Activated T-helper 17 cell treated with anti-CD3 and anti-CD28 coated beads, Interleukin-2, amount 50 U/mL, for 72 hours (primary cell): Measurements from ENCODE around the gene PROZ. TPM values are rescaled to one million over a fixed set of nuclear protein-coding genes. Genes with fewer than 3 reads are reported as not detected.

Experiments used
- ATAC-seq: fragments of 150-1000 bp; cut with Tn5 transposase; replicated peaks from 2 replicates; pipeline ENCODE4 v1.10.0; 2021; ENCODE audit warnings: mild to moderate bottlenecking, moderate library complexity
- H3K27ac Mint-ChIP-seq: one replicate; pipeline ENCODE4 v1.8.0; 2022; ENCODE audit warnings: mixed read lengths
- H3K27me3 Mint-ChIP-seq: one replicate; pipeline ENCODE4 v1.8.0; 2022; ENCODE audit warnings: mixed read lengths
- H3K36me3 Mint-ChIP-seq: one replicate; pipeline ENCODE4 v1.8.0; 2022; ENCODE audit warnings: low read depth, mild to moderate bottlenecking, mixed read lengths
- H3K4me1 Mint-ChIP-seq: one replicate; pipeline ENCODE4 v1.8.0; 2022; ENCODE audit warnings: mixed read lengths
- H3K4me3 Mint-ChIP-seq: one replicate; pipeline ENCODE4 v1.8.0; 2022; ENCODE audit warnings: mild to moderate bottlenecking, mixed read lengths
- H3K9me3 Mint-ChIP-seq: one replicate; pipeline ENCODE4 v1.8.0; 2022; ENCODE audit warnings: mixed read lengths
- total RNA-seq, 2 donors: library from RNA; stranded (reverse); gene quantifications; one replicate each; pipeline ENCODE4 v1.2.3, GENCODE V29; 2022

The PROZ gene
- total RNA-seq, 2 donors from 2014 or later, result 0.39 to 4.3 TPM

DNA sequence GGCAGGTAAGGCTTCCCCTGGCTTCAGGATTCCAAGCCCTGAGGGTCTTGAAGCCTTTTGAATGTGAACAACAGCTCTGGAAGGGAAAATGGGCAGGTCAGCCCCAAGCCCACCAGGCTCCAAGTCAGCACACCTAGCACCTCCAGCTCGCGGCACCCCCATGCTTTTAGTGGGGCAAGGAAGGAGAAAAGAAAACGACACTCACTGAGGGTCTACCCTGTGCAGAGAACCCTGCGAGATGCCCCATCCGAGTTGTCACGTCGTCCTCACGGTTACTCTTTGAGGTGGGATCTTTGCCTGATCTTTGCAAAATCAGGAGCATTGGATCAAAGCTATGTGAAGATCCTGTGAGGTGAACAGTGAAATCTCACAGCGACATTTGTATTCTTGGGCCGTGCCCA lies 41.6 kb upstream of the PROZ start:
- Mint-ChIP-seq H3K4me1 (no peaks in the 10 kb centered on the region), H3K9me3 (no peaks in the 10 kb centered on the region), H3K36me3 (no peaks in the 10 kb centered on the region), H3K27me3 (peaks cover 3% of the 10 kb centered on the region), H3K27ac (no peak overlapping the region), H3K4me3 (no peak overlapping the region)
- no peak for ATAC-seq

DNA sequence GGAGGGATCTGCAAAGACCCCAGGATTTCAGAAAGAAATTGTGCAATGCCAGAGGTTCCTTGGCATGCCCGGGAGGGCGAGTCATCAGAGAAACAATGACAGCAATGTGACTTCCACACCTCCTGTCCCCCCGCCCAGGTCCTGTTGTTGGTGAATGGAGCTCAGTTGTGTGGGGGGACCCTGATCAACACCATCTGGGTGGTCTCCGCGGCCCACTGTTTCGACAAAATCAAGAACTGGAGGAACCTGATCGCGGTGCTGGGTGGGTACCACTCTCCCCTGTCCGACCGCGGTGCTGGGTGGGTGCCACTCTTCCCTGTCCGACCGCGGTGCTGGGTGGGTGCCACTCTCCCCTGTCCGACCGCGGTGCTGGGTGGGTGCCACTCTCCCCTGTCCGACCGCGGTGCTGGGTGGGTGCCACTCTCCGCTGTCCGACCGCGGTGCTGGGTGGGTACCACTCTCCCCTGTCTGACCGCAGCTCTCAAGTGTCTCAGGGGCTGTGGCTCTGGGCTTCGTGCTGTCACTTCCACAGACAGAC lies 41.0 kb upstream of the PROZ start:
- H3K27ac Mint-ChIP-seq, result no peak overlapping the region
- no peaks in the 10 kb centered on the region for H3K36me3 Mint-ChIP-seq
- ATAC-seq, result no peak
- H3K4me3 Mint-ChIP-seq, result no peak overlapping the region
- no peaks in the 10 kb centered on the region for H3K4me1 Mint-ChIP-seq
- no peaks in the 10 kb centered on the region for H3K9me3 Mint-ChIP-seq
- H3K27me3 Mint-ChIP-seq, result peaks cover 3% of the 10 kb centered on the region

DNA sequence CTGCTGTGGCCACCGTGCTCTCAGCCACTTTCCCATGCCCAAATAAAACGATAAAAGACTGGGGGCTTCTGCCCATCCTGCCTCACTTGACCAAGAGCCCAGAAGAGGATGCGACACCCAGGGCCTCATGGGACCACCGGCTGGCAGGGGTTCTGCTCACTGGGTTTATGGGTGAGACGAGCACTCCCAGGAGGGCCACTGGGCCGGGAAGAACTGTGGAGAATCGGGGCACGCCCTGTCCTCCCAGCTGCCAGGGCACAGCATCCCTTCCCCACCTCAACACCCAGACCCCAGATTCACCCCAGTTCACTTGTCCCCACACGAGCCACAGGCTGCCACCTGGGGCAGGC lies 40.6 kb upstream of the PROZ start:
- H3K4me1 Mint-ChIP-seq, result no peaks in the 10 kb centered on the region
- peaks cover 4% of the 10 kb centered on the region for H3K27me3 Mint-ChIP-seq
- H3K27ac Mint-ChIP-seq, result no peak overlapping the region
- H3K36me3 Mint-ChIP-seq, result no peaks in the 10 kb centered on the region
- no peaks in the 10 kb centered on the region for H3K9me3 Mint-ChIP-seq
- no peak for ATAC-seq
- H3K4me3 Mint-ChIP-seq, result no peak overlapping the region

DNA sequence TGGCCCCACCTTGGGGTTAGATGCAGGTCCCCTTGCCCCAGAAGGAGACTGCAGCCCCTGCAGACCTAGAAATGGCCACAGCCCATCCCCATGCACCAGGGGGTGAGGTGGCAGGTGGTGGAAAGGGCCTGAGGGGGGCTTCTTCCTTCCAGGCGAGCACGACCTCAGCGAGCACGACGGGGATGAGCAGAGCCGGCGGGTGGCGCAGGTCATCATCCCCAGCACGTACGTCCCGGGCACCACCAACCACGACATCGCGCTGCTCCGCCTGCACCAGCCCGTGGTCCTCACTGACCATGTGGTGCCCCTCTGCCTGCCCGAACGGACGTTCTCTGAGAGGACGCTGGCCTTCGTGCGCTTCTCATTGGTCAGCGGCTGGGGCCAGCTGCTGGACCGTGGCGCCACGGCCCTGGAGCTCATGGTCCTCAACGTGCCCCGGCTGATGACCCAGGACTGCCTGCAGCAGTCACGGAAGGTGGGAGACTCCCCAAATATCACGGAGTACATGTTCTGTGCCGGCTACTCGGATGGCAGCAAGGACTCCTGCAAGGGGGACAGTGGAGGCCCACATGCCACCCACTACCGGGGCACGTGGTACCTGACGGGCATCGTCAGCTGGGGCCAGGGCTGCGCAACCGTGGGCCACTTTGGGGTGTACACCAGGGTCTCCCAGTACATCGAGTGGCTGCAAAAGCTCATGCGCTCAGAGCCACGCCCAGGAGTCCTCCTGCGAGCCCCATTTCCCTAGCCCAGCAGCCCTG lies 40.0 kb upstream of the PROZ start:
- H3K4me3 Mint-ChIP-seq, result no peak overlapping the region
- H3K9me3 Mint-ChIP-seq, result no peaks in the 10 kb centered on the region
- ATAC-seq, result no peak
- H3K27me3 Mint-ChIP-seq, result peaks cover 7% of the 10 kb centered on the region
- H3K36me3 Mint-ChIP-seq, result no peaks in the 10 kb centered on the region
- no peak overlapping the region for H3K27ac Mint-ChIP-seq
- H3K4me1 Mint-ChIP-seq, result no peaks in the 10 kb centered on the region

DNA sequence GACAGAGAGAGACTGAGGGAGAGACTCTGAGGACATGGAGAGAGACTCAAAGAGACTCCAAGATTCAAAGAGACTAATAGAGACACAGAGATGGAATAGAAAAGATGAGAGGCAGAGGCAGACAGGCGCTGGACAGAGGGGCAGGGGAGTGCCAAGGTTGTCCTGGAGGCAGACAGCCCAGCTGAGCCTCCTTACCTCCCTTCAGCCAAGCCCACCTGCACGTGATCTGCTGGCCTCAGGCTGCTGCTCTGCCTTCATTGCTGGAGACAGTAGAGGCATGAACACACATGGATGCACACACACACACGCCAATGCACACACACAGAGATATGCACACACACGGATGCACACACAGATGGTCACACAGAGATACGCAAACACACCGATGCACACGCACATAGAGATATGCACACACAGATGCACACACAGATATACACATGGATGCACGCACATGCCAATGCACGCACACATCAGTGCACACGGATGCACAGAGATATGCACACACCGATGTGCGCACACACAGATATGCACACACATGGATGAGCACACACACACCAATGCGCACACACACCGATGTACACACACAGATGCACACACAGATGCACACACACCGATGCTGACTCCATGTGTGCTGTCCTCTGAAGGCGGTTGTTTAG lies 39.2 kb upstream of the PROZ start:
- H3K4me1 Mint-ChIP-seq, result no peaks in the 10 kb centered on the region
- no peak overlapping the region for H3K27ac Mint-ChIP-seq
- no peak overlapping the region for H3K4me3 Mint-ChIP-seq
- H3K9me3 Mint-ChIP-seq, result no peaks in the 10 kb centered on the region
- H3K36me3 Mint-ChIP-seq, result no peaks in the 10 kb centered on the region
- no peak for ATAC-seq
- peaks cover 7% of the 10 kb centered on the region for H3K27me3 Mint-ChIP-seq

DNA sequence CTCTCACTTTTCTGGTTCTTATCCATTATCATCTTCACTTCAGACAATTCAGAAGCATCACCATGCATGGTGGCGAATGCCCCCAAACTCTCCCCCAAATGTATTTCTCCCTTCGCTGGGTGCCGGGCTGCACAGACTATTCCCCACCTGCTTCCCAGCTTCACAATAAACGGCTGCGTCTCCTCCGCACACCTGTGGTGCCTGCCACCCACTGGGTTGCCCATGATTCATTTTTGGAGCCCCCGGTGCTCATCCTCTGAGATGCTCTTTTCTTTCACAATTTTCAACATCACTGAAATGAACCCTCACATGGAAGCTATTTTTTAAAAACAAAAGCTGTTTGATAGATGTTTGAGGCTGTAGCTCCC lies 38.6 kb upstream of the PROZ start:
- ATAC-seq, result no peak
- Mint-ChIP-seq H3K27ac (no peak overlapping the region), H3K36me3 (no peaks in the 10 kb centered on the region), H3K4me3 (no peak overlapping the region), H3K4me1 (no peaks in the 10 kb centered on the region), H3K9me3 (no peaks in the 10 kb centered on the region), H3K27me3 (peaks cover 7% of the 10 kb centered on the region)

DNA sequence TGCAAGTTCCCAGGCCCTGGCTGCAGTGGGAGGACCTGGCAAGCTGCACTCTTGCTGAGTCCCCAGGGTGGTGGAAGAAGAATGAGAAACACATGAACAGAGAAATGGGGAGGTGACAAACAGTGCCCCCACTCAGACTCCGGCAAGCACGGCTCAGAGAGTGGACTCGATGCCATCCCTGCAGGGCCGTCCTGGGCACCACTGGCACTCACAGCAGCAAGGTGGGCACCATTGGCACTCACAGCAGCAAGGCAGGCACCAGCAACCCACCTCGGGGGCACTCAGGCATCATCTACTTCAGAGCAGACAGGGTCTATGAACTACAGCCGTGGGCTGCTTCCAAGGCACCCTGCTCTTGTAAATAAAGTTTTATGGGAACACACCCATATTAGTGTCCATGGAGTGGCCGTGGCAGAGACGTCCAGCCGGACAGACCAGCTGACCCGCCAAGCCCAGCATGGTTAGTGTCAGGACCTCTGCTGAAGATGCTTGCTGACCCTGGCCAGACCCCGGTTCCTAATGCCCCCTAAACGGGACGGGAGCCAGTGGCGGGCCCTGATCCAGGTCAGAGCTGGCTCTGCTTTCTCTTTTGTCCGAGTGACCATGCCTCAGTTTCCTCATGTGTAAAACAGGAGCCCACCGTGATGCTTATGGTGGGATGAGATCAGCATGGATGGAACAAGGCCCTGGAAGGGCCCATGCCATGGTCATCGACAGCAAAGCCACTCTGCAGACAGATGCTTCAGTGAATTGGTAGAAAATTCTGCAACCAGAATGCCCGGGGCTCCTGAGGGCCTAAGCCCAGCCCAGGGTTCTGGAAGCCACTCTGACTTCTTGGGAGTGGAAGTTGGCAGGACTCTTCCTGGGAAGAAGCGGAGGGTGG lies 37.9 kb upstream of the PROZ start:
- ATAC-seq, result no peak

DNA sequence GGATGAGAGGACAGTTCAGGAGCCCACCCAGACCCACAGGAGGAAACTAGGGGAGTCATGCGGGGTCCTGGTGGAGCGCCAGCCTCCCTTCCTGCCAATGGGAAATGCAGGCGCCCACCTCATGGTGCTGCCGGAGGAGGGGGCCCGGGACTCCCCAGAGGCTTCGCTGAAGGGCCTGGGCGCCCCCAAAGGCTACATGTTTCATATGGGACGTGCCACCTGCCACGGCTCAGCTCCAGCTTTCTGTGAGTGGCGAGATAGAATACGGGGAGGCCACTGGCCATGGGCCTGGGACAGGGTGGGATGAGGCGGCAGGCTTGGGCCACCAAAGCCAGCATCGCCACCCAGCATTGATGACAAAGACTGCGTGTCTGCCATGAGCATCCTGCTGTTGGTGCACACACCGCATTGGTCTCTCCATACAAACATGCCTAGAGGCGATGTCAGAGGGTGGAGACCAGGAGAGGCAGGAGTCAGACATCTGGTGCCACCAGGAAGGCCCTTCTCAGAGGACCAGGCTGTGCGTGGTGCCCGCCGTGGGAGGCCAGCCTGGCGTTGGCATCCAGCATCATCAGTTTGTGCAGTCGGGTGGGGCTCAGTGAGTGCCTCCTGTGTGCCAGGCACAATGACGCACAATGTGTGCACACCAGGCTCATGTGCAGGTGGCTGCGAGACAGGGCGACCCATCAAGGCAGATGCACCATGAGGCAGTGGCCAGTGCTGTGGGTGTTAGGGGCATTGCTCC lies 37.1 kb upstream of the PROZ start:
- no peak overlapping the region for H3K4me3 Mint-ChIP-seq
- no peak overlapping the region for H3K27ac Mint-ChIP-seq
- ATAC-seq, result no peak

More for the DNA sequence above, 37.9 kb upstream of the PROZ start:
- no peaks in the 10 kb centered on the region for H3K9me3 Mint-ChIP-seq
- H3K4me1 Mint-ChIP-seq, result no peaks in the 10 kb centered on the region
- H3K4me3 Mint-ChIP-seq, result no peak overlapping the region
- peaks cover 8% of the 10 kb centered on the region for H3K27me3 Mint-ChIP-seq
- H3K36me3 Mint-ChIP-seq, result no peaks in the 10 kb centered on the region
- no peak overlapping the region for H3K27ac Mint-ChIP-seq

DNA sequence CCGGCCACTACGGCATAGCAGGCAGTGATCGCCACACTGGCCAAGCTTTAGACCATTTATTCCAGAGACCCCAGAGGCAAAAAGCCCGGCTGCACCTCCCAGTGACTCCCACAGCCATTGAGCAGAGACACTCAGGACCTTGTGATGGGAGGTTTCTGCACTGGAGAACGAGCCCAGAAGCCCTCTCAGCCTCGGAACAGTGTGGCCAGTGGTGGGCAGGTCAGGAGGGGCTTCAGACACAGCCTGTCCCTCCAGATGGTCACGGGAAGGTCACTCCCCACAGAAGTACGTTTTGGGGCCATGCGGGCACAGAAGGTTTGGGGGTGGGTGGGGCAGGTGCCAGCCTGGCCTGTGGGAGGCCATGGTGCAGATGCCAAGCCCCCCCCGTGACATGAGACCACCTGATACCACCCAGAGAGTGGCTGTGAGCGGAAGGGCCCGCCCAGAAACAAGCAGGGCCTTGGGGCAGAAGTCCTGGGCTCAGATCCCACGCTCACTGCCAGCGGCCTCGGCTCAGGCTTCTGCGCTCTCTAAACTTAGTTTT lies 36.4 kb upstream of the PROZ start:
- no peaks in the 10 kb centered on the region for H3K9me3 Mint-ChIP-seq
- ATAC-seq, result no peak
- H3K27me3 Mint-ChIP-seq, result peaks cover 17% of the 10 kb centered on the region
- H3K27ac Mint-ChIP-seq, result no peak overlapping the region
- H3K4me1 Mint-ChIP-seq, result peaks cover under 1% of the 10 kb centered on the region
- no peak overlapping the region for H3K4me3 Mint-ChIP-seq
- no peaks in the 10 kb centered on the region for H3K36me3 Mint-ChIP-seq

More for the DNA sequence above, 37.1 kb upstream of the PROZ start:
- H3K4me1 Mint-ChIP-seq, result no peaks in the 10 kb centered on the region
- no peaks in the 10 kb centered on the region for H3K36me3 Mint-ChIP-seq
- no peaks in the 10 kb centered on the region for H3K9me3 Mint-ChIP-seq
- H3K27me3 Mint-ChIP-seq, result peaks cover 13% of the 10 kb centered on the region

DNA sequence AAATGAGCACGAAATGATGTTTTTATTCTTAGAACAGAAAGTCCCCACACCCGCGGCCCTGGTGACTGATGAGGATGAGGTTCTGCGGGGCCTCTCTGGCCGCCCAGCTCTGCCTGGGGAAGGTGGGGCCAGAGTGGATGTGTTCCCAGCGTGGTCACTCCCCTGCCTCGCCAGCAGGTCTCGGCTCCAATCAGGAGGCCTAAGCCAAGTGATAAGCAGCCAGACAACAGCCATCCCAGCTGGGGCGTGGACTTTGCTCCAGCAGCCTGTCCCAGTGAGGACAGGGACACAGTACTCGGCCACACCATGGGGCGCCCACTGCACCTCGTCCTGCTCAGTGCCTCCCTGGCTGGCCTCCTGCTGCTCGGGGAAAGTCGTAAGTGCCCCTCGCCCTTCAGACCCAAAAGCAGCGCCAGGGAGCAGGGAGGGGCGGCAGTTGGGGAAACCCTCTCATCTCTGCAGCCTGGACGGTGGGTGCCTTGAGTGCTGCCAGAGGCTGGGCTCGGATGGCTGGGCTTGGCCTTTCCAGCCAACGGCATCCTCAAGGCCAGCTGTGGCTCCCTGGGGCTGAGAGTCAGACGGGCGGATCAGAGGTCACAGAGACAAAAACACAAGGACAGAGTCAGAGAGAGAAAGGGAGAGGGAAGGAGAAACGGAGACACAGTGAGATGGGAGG lies 35.8 kb upstream of the PROZ start, which contains the start of gene F10:
TSS of gene F10 (plus strand) at position 250 of the 676 bp plus-strand sequence. CDS start at position 307, 57 bp downstream.
- ATAC-seq, result peak; percentile 43
- Mint-ChIP-seq H3K27me3 (peaks cover 23% of the 10 kb centered on the region), H3K27ac (peak within 1 kb of the TSS; percentile 33), H3K4me3 (no peak within 1 kb of the TSS), H3K4me1 (peaks cover 7% of the 10 kb centered on the region), H3K9me3 (no peaks in the 10 kb centered on the region), H3K36me3 (no peaks in the 10 kb centered on the region)

DNA sequence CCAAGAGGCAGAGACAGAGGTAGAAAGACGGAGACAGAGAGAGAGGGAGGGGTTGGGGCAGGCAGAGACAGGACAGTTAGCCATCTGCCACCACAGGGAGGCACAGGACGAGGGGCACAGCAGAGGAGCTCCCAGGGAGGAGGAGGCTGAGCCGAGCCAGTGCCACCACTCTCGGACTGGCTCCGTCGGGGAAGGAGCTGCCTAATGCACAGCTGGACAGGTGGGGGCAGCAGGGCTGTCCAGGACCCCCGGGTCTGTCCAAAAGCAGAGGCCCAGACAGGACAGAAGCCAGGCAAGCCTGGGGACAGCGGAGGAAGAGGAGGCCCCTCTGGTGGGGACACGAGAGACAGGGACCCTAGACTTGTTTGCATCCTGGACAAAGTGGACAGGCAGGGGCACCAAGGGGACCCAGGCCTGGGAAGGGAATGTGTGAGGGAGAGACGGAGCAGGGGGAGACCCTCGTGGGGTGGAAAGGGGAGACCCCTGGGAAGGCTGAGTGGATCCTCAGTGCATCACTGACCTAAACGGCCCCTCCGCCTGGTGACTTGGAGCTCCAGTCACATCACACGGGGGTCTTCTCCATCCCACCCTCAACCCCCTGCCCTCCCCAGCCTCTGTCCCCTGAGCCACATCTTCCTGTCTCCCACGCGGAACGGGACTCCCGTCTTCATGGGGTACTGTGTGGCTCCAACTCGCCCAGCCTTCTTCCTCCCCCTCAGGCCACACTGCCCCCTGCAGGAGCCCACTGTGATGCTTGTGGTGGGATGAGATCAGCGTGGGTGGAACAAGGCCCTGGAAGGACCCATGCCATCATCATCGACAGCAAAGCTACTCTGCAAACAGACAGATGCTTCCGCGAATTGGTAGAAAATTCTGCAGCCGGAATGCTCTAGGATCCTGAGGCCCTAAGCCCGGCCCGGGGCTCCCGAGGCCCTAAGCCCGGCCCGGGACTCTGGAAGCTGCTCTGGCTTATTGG lies 34.9 kb upstream of the PROZ start:
- Mint-ChIP-seq H3K4me1 (peaks cover 9% of the 10 kb centered on the region), H3K27ac (peak overlapping the region; percentile 33), H3K36me3 (no peaks in the 10 kb centered on the region), H3K9me3 (no peaks in the 10 kb centered on the region), H3K27me3 (peaks cover 29% of the 10 kb centered on the region), H3K4me3 (no peak overlapping the region)
- no peak for ATAC-seq

DNA sequence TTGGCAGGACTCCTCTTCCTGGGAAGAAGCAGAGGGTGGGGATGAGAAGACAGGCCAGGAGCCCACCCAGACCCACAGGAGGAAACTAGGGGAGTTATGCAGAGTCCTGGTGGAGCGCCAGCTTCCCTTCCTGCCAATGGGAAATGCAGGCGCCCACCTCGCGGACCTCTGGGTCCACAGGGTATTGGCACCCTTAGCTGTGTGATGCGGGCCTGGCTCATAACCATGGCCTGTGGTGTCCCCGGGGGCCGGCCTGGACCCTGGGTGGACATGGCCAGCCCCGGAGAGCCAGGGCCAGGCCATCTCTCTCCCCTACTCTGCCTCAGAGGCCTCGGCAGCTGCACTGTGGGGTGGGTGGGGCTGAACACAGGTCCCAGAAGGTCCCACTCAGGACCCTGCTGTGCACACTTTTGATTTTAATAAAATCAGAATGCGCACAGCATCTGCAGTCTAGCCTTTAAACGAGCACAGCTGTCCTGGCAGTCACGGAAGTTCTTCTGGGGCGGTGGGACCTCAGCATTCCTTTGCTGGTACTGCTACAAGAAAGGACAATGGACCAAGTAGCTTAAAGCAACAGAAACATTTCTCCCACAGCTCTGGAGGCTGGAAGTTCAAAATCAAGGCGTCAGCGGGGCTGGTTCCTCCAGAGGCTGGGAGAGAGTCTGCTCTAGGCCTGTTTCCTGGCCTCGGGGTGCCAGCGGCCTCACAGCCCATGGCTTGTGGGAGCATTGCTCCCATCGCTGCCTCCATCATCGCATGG lies 34.1 kb upstream of the PROZ start:
- Mint-ChIP-seq H3K27ac (no peak overlapping the region), H3K4me1 (peaks cover 9% of the 10 kb centered on the region), H3K27me3 (peaks cover 30% of the 10 kb centered on the region), H3K36me3 (no peaks in the 10 kb centered on the region), H3K9me3 (no peaks in the 10 kb centered on the region), H3K4me3 (no peak overlapping the region)
- no peak for ATAC-seq
